ENCODE results near the gene TRPT1. TPM values are rescaled to one million over a fixed set of nuclear protein-coding genes. Genes with fewer than 3 reads are reported as not detected.

The TRPT1 gene
- total and polyA plus RNA-seq, 2 experiments from 2014 or later = 36.9 to 52.2 TPM

GRCh38 chr11:64249563-64250414 is 23.8 kb upstream of the TRPT1 start (continued):
- TF ChIP-seq, protein P1, sequence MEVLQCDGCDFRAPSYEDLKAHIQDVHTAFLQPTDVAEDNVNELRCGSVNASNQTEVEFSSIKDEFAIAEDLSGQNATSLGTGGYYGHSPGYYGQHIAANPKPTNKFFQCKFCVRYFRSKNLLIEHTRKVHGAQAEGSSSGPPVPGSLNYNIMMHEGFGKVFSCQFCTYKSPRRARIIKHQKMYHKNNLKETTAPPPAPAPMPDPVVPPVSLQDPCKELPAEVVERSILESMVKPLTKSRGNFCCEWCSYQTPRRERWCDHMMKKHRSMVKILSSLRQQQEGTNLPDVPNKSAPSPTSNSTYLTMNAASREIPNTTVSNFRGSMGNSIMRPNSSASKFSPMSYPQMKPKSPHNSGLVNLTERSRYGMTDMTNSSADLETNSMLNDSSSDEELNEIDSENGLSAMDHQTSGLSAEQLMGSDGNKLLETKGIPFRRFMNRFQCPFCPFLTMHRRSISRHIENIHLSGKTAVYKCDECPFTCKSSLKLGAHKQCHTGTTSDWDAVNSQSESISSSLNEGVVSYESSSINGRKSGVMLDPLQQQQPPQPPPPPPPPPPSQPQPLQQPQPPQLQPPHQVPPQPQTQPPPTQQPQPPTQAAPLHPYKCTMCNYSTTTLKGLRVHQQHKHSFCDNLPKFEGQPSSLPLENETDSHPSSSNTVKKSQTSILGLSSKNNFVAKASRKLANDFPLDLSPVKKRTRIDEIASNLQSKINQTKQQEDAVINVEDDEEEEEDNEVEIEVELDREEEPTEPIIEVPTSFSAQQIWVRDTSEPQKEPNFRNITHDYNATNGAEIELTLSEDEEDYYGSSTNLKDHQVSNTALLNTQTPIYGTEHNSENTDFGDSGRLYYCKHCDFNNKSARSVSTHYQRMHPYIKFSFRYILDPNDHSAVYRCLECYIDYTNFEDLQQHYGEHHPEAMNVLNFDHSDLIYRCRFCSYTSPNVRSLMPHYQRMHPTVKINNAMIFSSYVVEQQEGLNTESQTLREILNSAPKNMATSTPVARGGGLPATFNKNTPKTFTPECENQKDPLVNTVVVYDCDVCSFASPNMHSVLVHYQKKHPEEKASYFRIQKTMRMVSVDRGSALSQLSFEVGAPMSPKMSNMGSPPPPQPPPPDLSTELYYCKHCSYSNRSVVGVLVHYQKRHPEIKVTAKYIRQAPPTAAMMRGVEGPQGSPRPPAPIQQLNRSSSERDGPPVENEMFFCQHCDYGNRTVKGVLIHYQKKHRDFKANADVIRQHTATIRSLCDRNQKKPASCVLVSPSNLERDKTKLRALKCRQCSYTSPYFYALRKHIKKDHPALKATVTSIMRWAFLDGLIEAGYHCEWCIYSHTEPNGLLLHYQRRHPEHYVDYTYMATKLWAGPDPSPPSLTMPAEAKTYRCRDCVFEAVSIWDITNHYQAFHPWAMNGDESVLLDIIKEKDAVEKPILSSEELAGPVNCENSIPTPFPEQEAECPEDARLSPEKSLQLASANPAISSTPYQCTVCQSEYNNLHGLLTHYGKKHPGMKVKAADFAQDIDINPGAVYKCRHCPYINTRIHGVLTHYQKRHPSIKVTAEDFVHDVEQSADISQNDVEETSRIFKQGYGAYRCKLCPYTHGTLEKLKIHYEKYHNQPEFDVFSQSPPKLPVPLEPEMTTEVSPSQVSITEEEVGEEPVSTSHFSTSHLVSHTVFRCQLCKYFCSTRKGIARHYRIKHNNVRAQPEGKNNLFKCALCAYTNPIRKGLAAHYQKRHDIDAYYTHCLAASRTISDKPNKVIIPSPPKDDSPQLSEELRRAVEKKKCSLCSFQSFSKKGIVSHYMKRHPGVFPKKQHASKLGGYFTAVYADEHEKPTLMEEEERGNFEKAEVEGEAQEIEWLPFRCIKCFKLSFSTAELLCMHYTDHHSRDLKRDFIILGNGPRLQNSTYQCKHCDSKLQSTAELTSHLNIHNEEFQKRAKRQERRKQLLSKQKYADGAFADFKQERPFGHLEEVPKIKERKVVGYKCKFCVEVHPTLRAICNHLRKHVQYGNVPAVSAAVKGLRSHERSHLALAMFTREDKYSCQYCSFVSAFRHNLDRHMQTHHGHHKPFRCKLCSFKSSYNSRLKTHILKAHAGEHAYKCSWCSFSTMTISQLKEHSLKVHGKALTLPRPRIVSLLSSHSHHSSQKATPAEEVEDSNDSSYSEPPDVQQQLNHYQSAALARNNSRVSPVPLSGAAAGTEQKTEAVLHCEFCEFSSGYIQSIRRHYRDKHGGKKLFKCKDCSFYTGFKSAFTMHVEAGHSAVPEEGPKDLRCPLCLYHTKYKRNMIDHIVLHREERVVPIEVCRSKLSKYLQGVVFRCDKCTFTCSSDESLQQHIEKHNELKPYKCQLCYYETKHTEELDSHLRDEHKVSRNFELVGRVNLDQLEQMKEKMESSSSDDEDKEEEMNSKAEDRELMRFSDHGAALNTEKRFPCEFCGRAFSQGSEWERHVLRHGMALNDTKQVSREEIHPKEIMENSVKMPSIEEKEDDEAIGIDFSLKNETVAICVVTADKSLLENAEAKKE (CRISPR knock-in tag; IDR thresholded peaks at IDR 0.05) = no peak

DNA sequence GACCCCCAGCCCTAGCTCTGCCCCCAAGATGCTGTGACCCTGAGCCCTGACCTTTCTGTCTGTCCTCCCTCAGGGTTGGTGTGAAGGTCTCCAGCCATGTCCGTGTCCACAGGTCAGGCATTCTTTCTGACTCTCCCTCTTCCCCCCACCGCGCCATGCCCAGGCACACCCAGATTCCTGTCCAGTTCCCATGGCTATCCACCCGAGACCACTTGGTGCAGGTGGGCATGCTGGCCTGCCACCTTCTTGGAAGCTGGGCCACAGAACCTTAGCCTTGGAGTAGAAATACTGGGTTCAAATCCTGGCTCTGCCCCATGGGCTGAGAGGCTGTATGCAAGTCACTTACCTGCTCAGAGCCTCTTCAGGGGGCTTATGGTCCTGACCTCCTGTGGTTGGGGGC is 23.1 kb upstream of the TRPT1 start:
- no peaks in the 10 kb centered on the region for H3K9me3 Mint-ChIP-seq
- Histone ChIP-seq H3K4me3 (peak overlapping the region; percentile 100; the same call in 1 of the 2 replicates), H3K4me2 (peak overlapping the region; percentile 100), H3K9me2 (ENCODE audit: insufficient read depth) (no peaks in the 10 kb centered on the region), H3K27me3 (ENCODE audit: insufficient read depth) (no peaks in the 10 kb centered on the region), H2AFZ (no peak overlapping the region), H3K4me1 (ENCODE audit: insufficient read depth) (peaks cover 34% of the 10 kb centered on the region), H3K79me2 (replicated peaks; ENCODE audit: insufficient read depth) (peaks cover 33% of the 10 kb centered on the region), H3K36me3 (ENCODE audit: insufficient read depth) (no peaks in the 10 kb centered on the region), H4K20me1 (replicated peaks; ENCODE audit: insufficient read depth) (no peaks in the 10 kb centered on the region; the same call in none of the 2 replicates), H3F3A (replicated peaks; ENCODE audit: low read depth) (peaks cover 38% of the 10 kb centered on the region), H3K27ac (ENCODE audit: low read depth) (peak overlapping the region; percentile 96)
- no peak for TF ChIP-seq NANOG (IDR thresholded peaks at IDR 0.05; ENCODE audit: borderline replicate concordance)
- no peak for TF ChIP-seq POLR2AphosphoS5 (IDR thresholded peaks at IDR 0.05; ENCODE audit: low read depth)
- no peak for TF ChIP-seq REST (IDR thresholded peaks at IDR 0.05; ENCODE audit: unreplicated experiment)
- no peak for TF ChIP-seq EZH2phosphoT487 (IDR thresholded peaks at IDR 0.05; ENCODE audit: unreplicated experiment)
- TF ChIP-seq EZH2 (IDR thresholded peaks at IDR 0.05; ENCODE audit: low read depth, unreplicated experiment) = no peak
- ATAC-seq (no peak), DNase-seq (ENCODE audit: low spot score) (no peak)
- peak overlapping the region; percentile 94 for H3K27ac Mint-ChIP-seq
- peaks cover 7% of the 10 kb centered on the region for H3K36me3 Mint-ChIP-seq (ENCODE audit: low read depth)
- H3K4me1 Mint-ChIP-seq = peaks cover 40% of the 10 kb centered on the region
- peaks cover 34% of the 10 kb centered on the region for H3K27me3 Mint-ChIP-seq (ENCODE audit: insufficient read depth, low read depth, poor library complexity)
- peak overlapping the region; percentile 88 for H3K4me3 Mint-ChIP-seq
